IPS-15b (cell line): ENCODE results near the gene INPP4B.

ENCODE experiments used
- H3K27me3 ChIP-seq: one replicate; pipeline ENCODE4 v1.6.1; 2013; ENCODE audit warnings: low read length; ENCODE audit not compliant: control insufficient read depth, insufficient read depth
- H3K36me3 ChIP-seq: one replicate; pipeline ENCODE4 v1.6.1; 2013; ENCODE audit warnings: low read length; ENCODE audit not compliant: control insufficient read depth, insufficient read depth
- H3K4me1 ChIP-seq: one replicate; pipeline ENCODE4 v1.6.1; 2013; ENCODE audit warnings: mild to moderate bottlenecking, low read length; ENCODE audit not compliant: control insufficient read depth, insufficient read depth
- H3K4me3 ChIP-seq: one replicate; pipeline ENCODE4 v1.5.1; 2013; ENCODE audit warnings: low read depth, low read length
- H3K9ac ChIP-seq: one replicate; pipeline ENCODE4 v1.6.1; 2013; ENCODE audit warnings: low read depth, mild to moderate bottlenecking, low read length
- H3K9me3 ChIP-seq: one replicate; pipeline ENCODE4 v1.6.1; 2013; ENCODE audit warnings: mild to moderate bottlenecking, low read length; ENCODE audit not compliant: control insufficient read depth, insufficient read depth

The INPP4B gene

GRCh38 chr4:142474398-142475087, 371.6 kb downstream of the INPP4B start:
- Histone ChIP-seq H3K9ac (no peak overlapping the region), H3K4me1 (no peaks in the 10 kb centered on the region), H3K36me3 (no peaks in the 10 kb centered on the region), H3K9me3 (no peaks in the 10 kb centered on the region), H3K4me3 (no peak overlapping the region), H3K27me3 (no peaks in the 10 kb centered on the region)

GRCh38 chr4:142473960-142474338, 372.2 kb downstream of the INPP4B start:
- H3K9me3 ChIP-seq: no peaks in the 10 kb centered on the region
- H3K4me3 ChIP-seq: no peak overlapping the region
- H3K36me3 ChIP-seq: no peaks in the 10 kb centered on the region
- H3K9ac ChIP-seq: no peak overlapping the region
- no peaks in the 10 kb centered on the region for H3K27me3 ChIP-seq
- no peaks in the 10 kb centered on the region for H3K4me1 ChIP-seq

- no peaks in the 10 kb centered on the region for H3K27me3 ChIP-seq
- H3K9me3 ChIP-seq: no peaks in the 10 kb centered on the region
- H3K36me3 ChIP-seq: no peaks in the 10 kb centered on the region
- H3K9ac ChIP-seq: no peak overlapping the region
- no peak overlapping the region for H3K4me3 ChIP-seq
- no peaks in the 10 kb centered on the region for H3K4me1 ChIP-seq
Observed at GRCh38 chr4:142473218-142473959, 372.7 kb downstream of the INPP4B start.

GRCh38 chr4:142467088-142467487, 379.0 kb downstream of the INPP4B start:
- H3K36me3 ChIP-seq: no peaks in the 10 kb centered on the region
- H3K9me3 ChIP-seq: no peaks in the 10 kb centered on the region
- no peak overlapping the region for H3K9ac ChIP-seq
- H3K4me1 ChIP-seq: no peaks in the 10 kb centered on the region
- no peaks in the 10 kb centered on the region for H3K27me3 ChIP-seq
- H3K4me3 ChIP-seq: no peak overlapping the region

GRCh38 chr4:142465526-142465925, 380.6 kb downstream of the INPP4B start:
- H3K4me1 ChIP-seq: no peaks in the 10 kb centered on the region
- H3K4me3 ChIP-seq: no peak overlapping the region
- no peak overlapping the region for H3K9ac ChIP-seq
- H3K36me3 ChIP-seq: no peaks in the 10 kb centered on the region
- H3K27me3 ChIP-seq: no peaks in the 10 kb centered on the region
- H3K9me3 ChIP-seq: no peaks in the 10 kb centered on the region

- H3K9ac ChIP-seq: no peak overlapping the region
- H3K4me1 ChIP-seq: no peaks in the 10 kb centered on the region
- H3K9me3 ChIP-seq: no peaks in the 10 kb centered on the region
- no peaks in the 10 kb centered on the region for H3K36me3 ChIP-seq
- no peaks in the 10 kb centered on the region for H3K27me3 ChIP-seq
- no peak overlapping the region for H3K4me3 ChIP-seq
Observed at GRCh38 chr4:142463206-142463605, 382.9 kb downstream of the INPP4B start.

GRCh38 chr4:142452161-142452855, 393.8 kb downstream of the INPP4B start:
- Histone ChIP-seq H3K27me3 (no peaks in the 10 kb centered on the region), H3K36me3 (no peaks in the 10 kb centered on the region), H3K9ac (no peak overlapping the region), H3K4me3 (no peak overlapping the region), H3K9me3 (no peaks in the 10 kb centered on the region), H3K4me1 (no peaks in the 10 kb centered on the region)

- H3K27me3 ChIP-seq: no peaks in the 10 kb centered on the region
- H3K4me1 ChIP-seq: no peaks in the 10 kb centered on the region
- no peak overlapping the region for H3K4me3 ChIP-seq
- H3K9me3 ChIP-seq: no peaks in the 10 kb centered on the region
- H3K9ac ChIP-seq: no peak overlapping the region
- no peaks in the 10 kb centered on the region for H3K36me3 ChIP-seq
Observed at GRCh38 chr4:142449771-142450373, 396.2 kb downstream of the INPP4B start.

- H3K4me3 ChIP-seq: no peak overlapping the region
- H3K4me1 ChIP-seq: no peaks in the 10 kb centered on the region
- H3K9me3 ChIP-seq: no peaks in the 10 kb centered on the region
- H3K27me3 ChIP-seq: no peaks in the 10 kb centered on the region
- H3K9ac ChIP-seq: no peak overlapping the region
- H3K36me3 ChIP-seq: no peaks in the 10 kb centered on the region
Observed at GRCh38 chr4:142447009-142447408, 399.1 kb downstream of the INPP4B start.

GRCh38 chr4:142443469-142443868, 402.6 kb downstream of the INPP4B start:
- no peaks in the 10 kb centered on the region for H3K4me1 ChIP-seq
- H3K9me3 ChIP-seq: no peaks in the 10 kb centered on the region
- no peaks in the 10 kb centered on the region for H3K36me3 ChIP-seq
- H3K9ac ChIP-seq: no peak overlapping the region
- H3K4me3 ChIP-seq: no peak overlapping the region
- no peaks in the 10 kb centered on the region for H3K27me3 ChIP-seq

- Histone ChIP-seq H3K36me3 (no peaks in the 10 kb centered on the region), H3K27me3 (no peaks in the 10 kb centered on the region), H3K4me1 (peaks cover 3% of the 10 kb centered on the region), H3K4me3 (no peak overlapping the region), H3K9me3 (no peaks in the 10 kb centered on the region), H3K9ac (no peak overlapping the region)
Observed at GRCh38 chr4:142440093-142440492, 406.0 kb downstream of the INPP4B start.
